ENCODE results near the gene RAB21. TPM values are rescaled to one million over a fixed set of nuclear protein-coding genes. Genes with fewer than 3 reads are reported as not detected.

Gene RAB21
- total RNA-seq, 2 donors from 2014 or later = 26.9 to 33.9 TPM

DNA sequence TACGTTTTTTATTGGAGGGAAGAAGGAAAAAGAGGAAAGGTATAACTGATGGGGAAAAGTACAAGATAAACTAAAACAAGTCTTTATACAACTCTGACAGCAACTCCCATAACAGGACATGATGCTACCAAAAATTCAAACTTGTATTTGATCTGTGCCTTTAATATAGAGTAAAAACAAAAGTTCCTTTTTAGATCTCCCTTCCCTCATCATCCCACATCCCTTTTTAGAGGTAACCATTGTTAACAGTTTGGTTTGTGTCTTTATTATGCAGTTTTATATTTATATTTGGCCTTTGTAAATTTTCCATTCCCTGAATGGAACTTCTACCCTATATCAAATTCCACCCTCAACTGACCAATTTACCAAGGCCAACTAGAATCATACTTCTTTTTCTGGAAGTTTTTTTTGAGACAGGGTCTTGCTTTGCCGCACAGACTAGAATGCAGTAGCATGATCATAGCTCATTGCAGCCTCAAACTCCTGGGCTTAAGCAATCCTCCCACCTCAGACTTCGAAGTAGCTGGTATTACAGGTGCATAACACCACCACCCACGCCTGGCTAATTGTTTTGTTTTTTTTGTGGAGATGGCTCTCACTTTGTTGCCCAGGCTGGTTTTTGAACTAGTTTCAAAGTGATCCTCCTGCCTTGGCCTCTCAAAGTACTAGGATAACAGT, 36.9 kb downstream of the RAB21 start:
- TF ChIP-seq, protein P1, sequence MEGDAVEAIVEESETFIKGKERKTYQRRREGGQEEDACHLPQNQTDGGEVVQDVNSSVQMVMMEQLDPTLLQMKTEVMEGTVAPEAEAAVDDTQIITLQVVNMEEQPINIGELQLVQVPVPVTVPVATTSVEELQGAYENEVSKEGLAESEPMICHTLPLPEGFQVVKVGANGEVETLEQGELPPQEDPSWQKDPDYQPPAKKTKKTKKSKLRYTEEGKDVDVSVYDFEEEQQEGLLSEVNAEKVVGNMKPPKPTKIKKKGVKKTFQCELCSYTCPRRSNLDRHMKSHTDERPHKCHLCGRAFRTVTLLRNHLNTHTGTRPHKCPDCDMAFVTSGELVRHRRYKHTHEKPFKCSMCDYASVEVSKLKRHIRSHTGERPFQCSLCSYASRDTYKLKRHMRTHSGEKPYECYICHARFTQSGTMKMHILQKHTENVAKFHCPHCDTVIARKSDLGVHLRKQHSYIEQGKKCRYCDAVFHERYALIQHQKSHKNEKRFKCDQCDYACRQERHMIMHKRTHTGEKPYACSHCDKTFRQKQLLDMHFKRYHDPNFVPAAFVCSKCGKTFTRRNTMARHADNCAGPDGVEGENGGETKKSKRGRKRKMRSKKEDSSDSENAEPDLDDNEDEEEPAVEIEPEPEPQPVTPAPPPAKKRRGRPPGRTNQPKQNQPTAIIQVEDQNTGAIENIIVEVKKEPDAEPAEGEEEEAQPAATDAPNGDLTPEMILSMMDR (IDR thresholded peaks at IDR 0.05) = no peak
- no peak for DNase-seq (ENCODE audit: low spot score)
- H3K9me3 ChIP-seq = no peaks in the 10 kb centered on the region
- H3K4me1 ChIP-seq = no peaks in the 10 kb centered on the region
- no peak overlapping the region for H3K27ac ChIP-seq
- no peaks in the 10 kb centered on the region for H3K27me3 ChIP-seq
- H3K36me3 ChIP-seq = peaks cover 16% of the 10 kb centered on the region
- no peak overlapping the region for H3K4me3 ChIP-seq

DNA sequence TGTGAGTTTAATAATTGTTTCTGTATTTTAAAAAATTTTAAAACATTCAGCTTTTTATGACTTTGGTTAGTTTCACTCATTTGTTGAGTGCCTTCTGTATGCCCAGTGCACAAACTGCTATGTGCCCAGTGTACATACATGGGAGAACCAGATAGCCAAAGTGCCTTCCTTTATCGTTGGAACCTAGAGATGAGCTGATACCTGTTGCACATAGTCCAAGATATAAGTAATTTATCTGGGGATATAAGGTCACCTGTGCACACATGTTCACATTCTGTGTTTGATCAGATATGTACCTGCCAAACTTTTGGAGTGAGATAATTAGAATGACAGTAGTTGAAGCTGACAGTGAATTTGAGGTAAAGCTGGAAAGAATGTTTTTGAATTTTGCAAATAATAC, 37.9 kb downstream of the RAB21 start:
- no peak for DNase-seq (ENCODE audit: low spot score)
- TF ChIP-seq, protein P1 (IDR thresholded peaks at IDR 0.05) = no peak
- Histone ChIP-seq H3K27ac (no peak overlapping the region), H3K4me3 (no peak overlapping the region), H3K9me3 (no peaks in the 10 kb centered on the region), H3K4me1 (no peaks in the 10 kb centered on the region), H3K27me3 (no peaks in the 10 kb centered on the region), H3K36me3 (peaks cover 8% of the 10 kb centered on the region)

DNA sequence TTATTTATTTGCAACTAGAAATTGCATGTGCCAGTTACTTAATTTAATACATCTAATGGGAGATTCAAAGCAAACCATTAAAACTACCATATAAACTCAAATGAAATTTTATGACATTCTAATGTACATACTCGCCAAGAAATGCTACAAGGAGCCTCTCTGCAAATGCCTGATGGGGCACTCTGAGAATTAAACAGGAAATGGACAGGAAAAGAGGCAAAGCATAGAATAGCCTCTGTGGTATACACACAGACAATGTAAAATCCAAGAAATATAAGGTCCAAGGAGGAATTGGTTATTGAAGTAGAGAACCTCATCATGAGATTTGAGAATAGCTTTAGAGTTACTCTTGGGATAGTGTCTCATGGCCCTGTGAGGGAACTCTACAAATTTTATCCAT, 41.2 kb downstream of the RAB21 start:
- no peak overlapping the region for H3K4me3 ChIP-seq
- H3K27ac ChIP-seq = no peak overlapping the region
- H3K4me1 ChIP-seq = no peaks in the 10 kb centered on the region
- TF ChIP-seq, protein P1 (IDR thresholded peaks at IDR 0.05) = no peak
- DNase-seq (ENCODE audit: low spot score) = no peak
- H3K9me3 ChIP-seq = no peaks in the 10 kb centered on the region
- no peaks in the 10 kb centered on the region for H3K27me3 ChIP-seq
- no peaks in the 10 kb centered on the region for H3K36me3 ChIP-seq

DNA sequence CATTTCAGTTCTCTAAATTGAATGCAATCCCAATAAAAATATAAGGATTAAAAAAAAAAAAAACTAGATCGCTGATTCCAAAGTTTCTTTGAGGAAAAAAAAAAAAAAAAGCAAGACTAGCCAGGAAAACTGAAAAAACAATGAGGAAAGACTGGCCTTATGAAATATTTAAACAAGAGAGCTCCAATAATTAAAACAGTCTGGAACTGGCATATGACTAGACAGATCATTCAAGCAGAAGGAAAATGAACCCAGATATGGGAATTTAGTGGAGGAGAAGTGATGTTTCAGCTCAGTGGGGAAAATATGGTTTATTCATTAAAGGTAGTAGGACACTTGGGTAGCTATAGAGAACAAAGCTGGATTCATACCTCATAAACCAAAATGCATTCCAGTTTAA, 42.9 kb downstream of the RAB21 start:
- Histone ChIP-seq H3K4me3 (no peak overlapping the region), H3K27me3 (no peaks in the 10 kb centered on the region), H3K9me3 (no peaks in the 10 kb centered on the region), H3K27ac (no peak overlapping the region), H3K36me3 (no peaks in the 10 kb centered on the region), H3K4me1 (no peaks in the 10 kb centered on the region)
- no peak for DNase-seq (ENCODE audit: low spot score)
- TF ChIP-seq, protein P1 (IDR thresholded peaks at IDR 0.05) = no peak

DNA sequence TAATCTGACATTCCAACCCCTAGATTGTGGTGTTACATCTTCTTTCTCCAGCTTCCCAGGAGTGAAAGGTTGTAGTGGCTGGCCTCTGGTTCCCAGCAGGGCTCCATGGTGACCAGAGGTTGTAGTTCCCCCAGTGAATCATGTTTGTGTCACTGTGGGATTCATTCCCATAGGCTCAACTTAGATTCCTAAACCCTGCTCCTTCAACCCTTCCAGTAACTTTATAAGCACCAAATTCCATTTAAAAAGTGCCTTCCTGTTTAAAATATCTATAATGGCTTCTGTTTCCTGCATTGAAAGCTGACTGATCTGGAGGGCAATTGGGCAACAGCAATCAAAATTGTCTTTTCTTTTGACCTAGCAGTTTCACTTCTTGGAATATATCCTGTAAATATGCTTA, 44.4 kb downstream of the RAB21 start:
- TF ChIP-seq, protein P1 (IDR thresholded peaks at IDR 0.05) = no peak
- DNase-seq (ENCODE audit: low spot score) = no peak
- H3K4me3 ChIP-seq = no peak overlapping the region
- H3K9me3 ChIP-seq = no peaks in the 10 kb centered on the region
- H3K27ac ChIP-seq = no peak overlapping the region
- no peaks in the 10 kb centered on the region for H3K4me1 ChIP-seq
- H3K27me3 ChIP-seq = no peaks in the 10 kb centered on the region
- no peaks in the 10 kb centered on the region for H3K36me3 ChIP-seq

DNA sequence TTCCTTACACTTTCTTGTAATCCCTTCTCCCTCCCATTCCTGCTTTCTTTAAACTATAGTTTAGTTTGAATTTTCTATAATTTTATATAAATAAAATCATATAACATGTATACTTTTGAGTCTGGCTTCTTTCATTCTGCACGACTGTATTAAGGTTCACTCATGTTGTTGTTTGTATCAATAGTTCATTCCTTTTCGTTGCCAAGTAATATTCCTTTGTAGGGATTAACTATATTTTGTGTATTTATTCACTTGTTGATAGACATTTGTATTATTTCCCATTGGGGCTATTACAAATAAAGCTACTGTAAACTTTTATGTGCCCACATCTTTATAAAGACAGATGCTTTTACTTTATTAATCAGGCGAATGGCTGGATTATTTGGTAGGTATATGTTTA, 45.5 kb downstream of the RAB21 start:
- Histone ChIP-seq H3K27ac (no peak overlapping the region), H3K36me3 (no peaks in the 10 kb centered on the region), H3K27me3 (no peaks in the 10 kb centered on the region), H3K9me3 (no peaks in the 10 kb centered on the region), H3K4me1 (no peaks in the 10 kb centered on the region), H3K4me3 (no peak overlapping the region)
- TF ChIP-seq, protein P1 (IDR thresholded peaks at IDR 0.05) = no peak
- no peak for DNase-seq (ENCODE audit: low spot score)

Measured in right atrium auricular region (tissue), 2 donors.